OCI-LY7 (cell line): ENCODE results near the gene RALGAPA2. TPM values are rescaled to one million over a fixed set of nuclear protein-coding genes. Genes with fewer than 3 reads are reported as not detected.

ENCODE experiments used
- BruUV-seq: library from RNA; stranded (reverse); fragments of 400-500 nt; replicated peaks from 2 replicates; lab custom pipeline; 2021; lab: Mats Ljungman, UMichigan
- CTCF ChIA-PET: fragments of 300-600 bp; sonication (Branson Sonifier 250); formaldehyde crosslinking; loops from one replicate; lab custom pipeline; 2022; ENCODE audit warnings: antibody characterized with exemption; ENCODE audit not compliant: unreplicated experiment; lab: Charles Lee
- POLR2A ChIA-PET: fragments of 300-600 bp; sonication (Branson Sonifier 250); formaldehyde crosslinking; loops from one replicate; lab custom pipeline; 2022; ENCODE audit warnings: antibody characterized with exemption; lab: Charles Lee
- DNase-seq: peaks from one replicate; pipeline ENCODE4 v3.0.0-alpha.2; 2015; ENCODE audit warnings: low spot score
- H2AFZ ChIP-seq: fragments of 200-600 bp; sonication (generic), shearing (Covaris generic); 2 replicates; pipeline ENCODE4 v1.6.1; 2014; ENCODE audit warnings: mild to moderate bottlenecking, antibody characterized with exemption, low read length, moderate library complexity
- H3K27ac ChIP-seq: fragments of 200-600 bp; sonication (generic); 2 replicates; pipeline ENCODE4 v1.5.1; 2014; ENCODE audit warnings: mixed run types, low read depth, mild to moderate bottlenecking, moderate library complexity, low read length, inconsistent platforms; ENCODE audit not compliant: poor library complexity, severe bottlenecking
- H3K36me3 ChIP-seq: fragments of 200-600 bp; sonication (generic); 2 replicates; pipeline ENCODE4 v1.6.1; 2014; ENCODE audit warnings: mild to moderate bottlenecking, antibody characterized with exemption, low read length, moderate library complexity, mixed read lengths; ENCODE audit not compliant: insufficient read depth
- H3K4me1 ChIP-seq: fragments of 200-600 bp; sonication (generic); 2 replicates; pipeline ENCODE4 v1.5.1; 2014; ENCODE audit warnings: mild to moderate bottlenecking, low read length; ENCODE audit not compliant: insufficient read depth, poor library complexity, severe bottlenecking
- H3K4me2 ChIP-seq: fragments of 200-600 bp; sonication (generic); 2 replicates; pipeline ENCODE4 v1.6.1; 2014; ENCODE audit warnings: mild to moderate bottlenecking, low read length
- H3K4me3 ChIP-seq: fragments of 200-600 bp; sonication (generic); 2 replicates; pipeline ENCODE4 v1.5.1; 2014; ENCODE audit warnings: mild to moderate bottlenecking, low read depth, low read length; ENCODE audit not compliant: poor library complexity, severe bottlenecking
- H3K79me2 ChIP-seq: fragments of 200-600 bp; sonication (generic); 2 replicates; pipeline ENCODE4 v1.6.1; 2016; ENCODE audit warnings: low read depth, mild to moderate bottlenecking, low read length, moderate library complexity, mixed read lengths; ENCODE audit not compliant: insufficient read depth
- H3K9me2 ChIP-seq: fragments of 200-600 bp; sonication (generic); 2 replicates; pipeline ENCODE4 v1.6.1; 2016; ENCODE audit warnings: mild to moderate bottlenecking, low read length, mixed read lengths; ENCODE audit not compliant: insufficient read depth
- H3K9me3 ChIP-seq: fragments of 200-600 bp; sonication (generic); 2 replicates; pipeline ENCODE4 v1.6.1; 2014; ENCODE audit warnings: mild to moderate bottlenecking, mixed run types, low read length, mixed read lengths
- H4K20me1 ChIP-seq: fragments of 200-600 bp; sonication (generic); 2 replicates; pipeline ENCODE4 v1.6.1; 2014; ENCODE audit warnings: mild to moderate bottlenecking, antibody characterized with exemption, low read length, moderate library complexity, mixed read lengths; ENCODE audit not compliant: insufficient read depth
- EZH2phosphoT487 ChIP-seq: fragments of 200-600 bp; sonication (generic); IDR thresholded peaks from 2 replicates; pipeline ENCODE4 v1.6.1; 2018; ENCODE audit warnings: low read depth, borderline replicate concordance, mild to moderate bottlenecking, mixed run types, antibody characterized with exemption, low read length, moderate library complexity, mixed read lengths
- intact Hi-C: fragments of 100-400 bp; cut with micrococcal nuclease; formaldehyde crosslinking; loops from one replicate; pipeline ENCODE4 v1.10.0; 2022; ENCODE audit not compliant: unreplicated experiment
- total RNA-seq, 2 experiments: library from RNA; depleted of rRNA in 1 of 2; stranded (reverse); fragments of >200 nt in 1 of 2; shearing (Covaris generic) in 1 of 2; gene quantifications; 2 replicates each; pipeline ENCODE4 v1.2.3, GENCODE V29; 2014 to 2022
- TF ChIP-seq, protein P1 (sequence below): fragments of 200-600 bp; sonication (generic); conservative IDR thresholded peaks from 2 replicates; pipeline ENCODE4 v1.5.1; 2014; ENCODE audit warnings: mild to moderate bottlenecking, antibody characterized with exemption, low read length, moderate library complexity, mixed read lengths

The RALGAPA2 gene
- total RNA-seq, 2 experiments from 2014 or later = 9.1 to 17.8 TPM

DNA sequence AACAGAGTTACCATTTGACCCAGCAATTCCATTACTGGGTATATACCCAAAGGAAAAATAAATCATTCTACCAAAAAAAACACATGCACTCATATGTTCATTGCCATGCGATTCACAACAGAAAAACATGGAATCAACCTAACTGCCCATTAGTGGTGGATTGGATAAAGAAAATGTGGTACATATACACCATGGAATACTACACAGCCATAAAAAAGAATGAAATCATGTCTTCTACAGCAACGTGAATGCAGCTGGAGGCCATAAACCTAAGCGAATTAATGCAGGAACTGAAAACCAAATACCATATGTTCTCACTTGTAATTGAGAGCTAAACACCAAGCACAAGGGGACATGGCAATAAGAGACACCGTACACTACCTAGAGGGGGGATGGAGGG is 12.5 kb downstream of the RALGAPA2 start:
- intact Hi-C loops = no loop called here
- no TSS peak for BruUV-seq
- Histone ChIP-seq H3K4me3 (no peak overlapping the region), H2AFZ (no peak overlapping the region), H3K9me2 (no peaks in the 10 kb centered on the region), H3K27ac (no peak overlapping the region), H3K36me3 (no peaks in the 10 kb centered on the region), H3K4me2 (no peak overlapping the region), H3K4me1 (no peaks in the 10 kb centered on the region), H3K9me3 (no peaks in the 10 kb centered on the region), H4K20me1 (no peaks in the 10 kb centered on the region), H3K79me2 (no peaks in the 10 kb centered on the region)
- no peak for DNase-seq
- POLR2A ChIA-PET = no interaction called here
- CTCF ChIA-PET = no interaction called here
- TF ChIP-seq EZH2phosphoT487 = no peak
- TF ChIP-seq, protein P1, sequence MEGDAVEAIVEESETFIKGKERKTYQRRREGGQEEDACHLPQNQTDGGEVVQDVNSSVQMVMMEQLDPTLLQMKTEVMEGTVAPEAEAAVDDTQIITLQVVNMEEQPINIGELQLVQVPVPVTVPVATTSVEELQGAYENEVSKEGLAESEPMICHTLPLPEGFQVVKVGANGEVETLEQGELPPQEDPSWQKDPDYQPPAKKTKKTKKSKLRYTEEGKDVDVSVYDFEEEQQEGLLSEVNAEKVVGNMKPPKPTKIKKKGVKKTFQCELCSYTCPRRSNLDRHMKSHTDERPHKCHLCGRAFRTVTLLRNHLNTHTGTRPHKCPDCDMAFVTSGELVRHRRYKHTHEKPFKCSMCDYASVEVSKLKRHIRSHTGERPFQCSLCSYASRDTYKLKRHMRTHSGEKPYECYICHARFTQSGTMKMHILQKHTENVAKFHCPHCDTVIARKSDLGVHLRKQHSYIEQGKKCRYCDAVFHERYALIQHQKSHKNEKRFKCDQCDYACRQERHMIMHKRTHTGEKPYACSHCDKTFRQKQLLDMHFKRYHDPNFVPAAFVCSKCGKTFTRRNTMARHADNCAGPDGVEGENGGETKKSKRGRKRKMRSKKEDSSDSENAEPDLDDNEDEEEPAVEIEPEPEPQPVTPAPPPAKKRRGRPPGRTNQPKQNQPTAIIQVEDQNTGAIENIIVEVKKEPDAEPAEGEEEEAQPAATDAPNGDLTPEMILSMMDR = no peak

DNA sequence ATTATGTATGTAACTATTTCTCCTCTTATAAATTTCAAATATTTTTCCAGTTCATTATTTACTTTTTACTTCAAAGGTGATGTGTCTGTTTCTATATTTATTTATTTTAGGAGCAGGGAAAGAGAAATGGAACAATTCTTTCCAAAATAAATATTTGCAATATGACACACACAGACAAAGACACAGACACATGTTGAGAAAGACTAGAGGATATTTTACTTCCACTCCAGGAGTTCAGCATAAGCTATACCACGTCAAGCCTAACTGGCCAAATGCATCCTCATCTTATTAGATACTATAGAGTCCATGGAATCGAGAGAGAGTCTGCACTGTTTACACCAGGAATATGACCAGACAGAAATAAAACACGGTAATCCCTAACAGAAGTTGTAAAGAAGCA is 13.3 kb downstream of the RALGAPA2 start:
- no peaks in the 10 kb centered on the region for H3K79me2 ChIP-seq
- no peaks in the 10 kb centered on the region for H4K20me1 ChIP-seq
- H3K9me2 ChIP-seq = no peaks in the 10 kb centered on the region
- ChIA-PET POLR2A (no interaction called here), CTCF (no interaction called here)
- H2AFZ ChIP-seq = no peak overlapping the region
- DNase-seq = no peak
- TF ChIP-seq, protein P1 = no peak
- no peak for TF ChIP-seq EZH2phosphoT487
- no peaks in the 10 kb centered on the region for H3K4me1 ChIP-seq
- BruUV-seq = no TSS peak
- intact Hi-C loops = no loop called here
- H3K4me2 ChIP-seq = no peak overlapping the region
- H3K4me3 ChIP-seq = no peak overlapping the region
- H3K9me3 ChIP-seq = no peaks in the 10 kb centered on the region
- H3K36me3 ChIP-seq = no peaks in the 10 kb centered on the region
- H3K27ac ChIP-seq = no peak overlapping the region

DNA sequence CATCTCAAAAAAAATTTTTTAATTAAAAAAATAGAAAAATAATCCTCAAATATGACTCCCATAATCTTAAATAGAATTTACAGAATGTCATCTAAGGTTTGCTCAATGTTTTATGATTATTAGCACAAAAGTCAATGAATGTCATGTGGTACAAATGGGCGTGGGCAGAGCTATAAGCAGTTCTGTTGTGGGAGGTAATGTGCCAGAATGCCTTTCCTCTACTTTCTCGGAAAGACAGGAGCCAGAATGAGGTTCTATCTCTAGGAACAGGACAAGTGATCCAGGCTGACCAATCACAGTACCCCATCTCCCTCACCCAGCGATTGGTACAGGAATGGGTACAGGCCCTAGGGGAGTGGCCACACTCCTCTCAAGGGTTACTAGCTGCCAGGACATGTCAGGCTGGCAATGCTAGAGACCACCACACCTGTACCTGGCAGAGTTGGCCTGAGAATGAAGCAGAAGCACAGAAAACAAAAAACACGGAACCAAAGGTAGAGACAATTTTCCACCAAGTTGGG is 15.1 kb downstream of the RALGAPA2 start:
- H3K4me2 ChIP-seq = no peak overlapping the region
- no peaks in the 10 kb centered on the region for H3K79me2 ChIP-seq
- H3K27ac ChIP-seq = no peak overlapping the region
- no peaks in the 10 kb centered on the region for H3K4me1 ChIP-seq
- ChIA-PET CTCF (no interaction called here), POLR2A (interaction anchor here (0.7 kb wide), 2 partner anchors 25 to 38 kb away, joined by 3 read pairs; no protein-coding TSS in a partner anchor)
- no peak overlapping the region for H2AFZ ChIP-seq
- DNase-seq = no peak
- no peaks in the 10 kb centered on the region for H4K20me1 ChIP-seq
- no peaks in the 10 kb centered on the region for H3K36me3 ChIP-seq
- H3K4me3 ChIP-seq = no peak overlapping the region
- no peak for TF ChIP-seq EZH2phosphoT487
- TF ChIP-seq, protein P1 = no peak
- no TSS peak for BruUV-seq
- intact Hi-C loops = no loop called here
- H3K9me2 ChIP-seq = no peaks in the 10 kb centered on the region
- H3K9me3 ChIP-seq = no peaks in the 10 kb centered on the region
